ENCODE results near the gene TMEM72.

- TF ChIP-seq NCOA5 (CRISPR knock-in tag; IDR thresholded peaks at IDR 0.05) (no peak), RFX5 (IDR thresholded peaks at IDR 0.05; ENCODE audit: low read depth, low read length) (no peak), HCFC1 (IDR thresholded peaks at IDR 0.05; ENCODE audit: low read depth, low read length) (no peak), TAF1 (CRISPR knock-in tag; IDR thresholded peaks at IDR 0.05) (no peak), HOXA3 (CRISPR knock-in tag; IDR thresholded peaks at IDR 0.05) (no peak), ZNF362 (CRISPR knock-in tag; IDR thresholded peaks at IDR 0.05; ENCODE audit: borderline replicate concordance) (no peak), ZBTB8A (CRISPR knock-in tag; IDR thresholded peaks at IDR 0.05; ENCODE audit: borderline replicate concordance, low read depth) (no peak), RAD51 (IDR thresholded peaks at IDR 0.05; ENCODE audit: borderline replicate concordance) (no peak), EP300 (IDR thresholded peaks at IDR 0.05; ENCODE audit: low read depth in 2 of 2, low read length in 2 of 2) (no peak), EP300 (CRISPR knock-in tag; IDR thresholded peaks at IDR 0.05; ENCODE audit: borderline replicate concordance) (no peak), POLR2AphosphoS5 (IDR thresholded peaks at IDR 0.05; ENCODE audit: low read depth, low read length) (no peak)
Measured at GRCh38 chr10:44923611-44924010, 12.5 kb downstream of the TMEM72 start.
